Activated CD8-positive, alpha-beta memory T cell treated with anti-CD3 and anti-CD28 coated beads for 36 hours (primary cell): ENCODE data around the gene KIR3DL2. TPM values are rescaled to one million over a fixed set of nuclear protein-coding genes. Genes with fewer than 3 reads are reported as not detected.
"Not testable (repeated sequence)": the region's sequence is repeated elsewhere in the genome, so short reads cannot be mapped to it uniquely, and the experiment has no call there.

Experiments
- CTCF ChIA-PET: fragments of 350-600 bp; sonication (Branson Sonifier 250); formaldehyde crosslinking; loops from one replicate; lab custom pipeline; 2021; ENCODE audit warnings: antibody characterized with exemption; lab: Charles Lee
- POLR2A ChIA-PET: fragments of 350-600 bp; sonication (Branson Sonifier 250); formaldehyde crosslinking; loops from one replicate; lab custom pipeline; 2021; ENCODE audit warnings: antibody characterized with exemption; lab: Charles Lee
- total RNA-seq, 2 experiments: library from RNA; stranded (reverse); gene quantifications; one replicate each; pipeline ENCODE4 v1.2.3, GENCODE V29; 2021

The KIR3DL2 gene
- total RNA-seq, 2 experiments from 2014 or later = 0.34 to 0.40 TPM

GRCh38 chr19:54859421-54859820, 9.2 kb downstream of the KIR3DL2 start:
- CTCF ChIA-PET = not testable (repeated sequence)

GRCh38 chr19:54863459-54863858, 13.2 kb downstream of the KIR3DL2 start:
- POLR2A ChIA-PET, CTCF ChIA-PET: not testable (repeated sequence)

More at GRCh38 chr19:54859421-54859820, 9.2 kb downstream of the KIR3DL2 start:
- POLR2A ChIA-PET = not testable (repeated sequence)

- POLR2A ChIA-PET = no interaction called here
- CTCF ChIA-PET = interaction anchor here (0.6 kb wide), 1 partner anchor 333 kb away, joined by 3 read pairs; no protein-coding TSS in a partner anchor
Measured at GRCh38 chr19:54871696-54872095, 21.5 kb downstream of the KIR3DL2 start.

- ChIA-PET CTCF (no interaction called here), POLR2A (no interaction called here)
Measured at GRCh38 chr19:54873990-54874389, 23.7 kb downstream of the KIR3DL2 start, which contains the start of gene FCAR. Gene FCAR (plus strand): TSS chr19:54874235. CDS start chr19:54874290, 55 bp downstream.

DNA sequence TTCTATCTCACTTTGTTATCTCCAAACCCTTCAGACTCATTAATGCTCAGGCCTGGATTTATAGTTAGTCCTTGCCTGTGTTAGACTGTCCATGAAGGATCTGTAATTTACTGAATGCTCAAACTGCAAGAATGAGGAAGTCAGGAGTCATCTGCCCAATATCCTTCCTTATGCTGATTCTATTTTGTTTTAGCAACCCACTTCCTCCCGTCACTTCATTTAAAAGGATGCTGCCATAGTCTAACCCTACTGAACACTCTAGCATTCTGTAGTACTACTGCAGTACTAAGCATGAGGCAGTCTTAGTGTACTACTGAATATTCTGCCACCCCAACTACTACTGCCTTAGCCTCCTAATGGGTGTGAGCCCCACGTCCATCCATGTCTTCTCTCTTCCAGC, 25.3 kb downstream of the KIR3DL2 start:
- POLR2A ChIA-PET = no interaction called here
- CTCF ChIA-PET = interaction anchor here (1.3 kb wide), 1 partner anchor 20 kb away, joined by 3 read pairs; no protein-coding TSS in a partner anchor

DNA sequence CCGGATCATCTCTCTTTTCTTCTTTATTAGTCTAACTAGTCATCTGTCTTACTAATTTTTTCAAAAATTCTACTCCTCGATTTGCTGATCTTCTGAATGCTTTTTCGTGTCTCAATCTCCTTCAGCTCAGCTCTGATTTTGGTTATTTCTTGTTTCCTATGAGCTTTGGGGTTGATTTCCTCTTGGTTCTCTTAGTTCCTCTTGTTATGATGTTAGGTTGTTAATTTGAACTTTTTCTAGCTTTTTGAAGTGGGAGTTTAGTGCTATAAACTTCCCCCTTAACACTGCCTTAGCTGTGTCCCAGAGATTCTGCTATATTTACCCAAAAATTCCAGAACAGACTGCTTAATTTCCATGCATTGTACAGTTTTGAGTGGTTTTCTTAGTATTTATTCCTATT, 27.2 kb downstream of the KIR3DL2 start:
- ChIA-PET CTCF (no interaction called here), POLR2A (no interaction called here)

GRCh38 chr19:54881884-54882283, 31.6 kb downstream of the KIR3DL2 start:
- ChIA-PET CTCF (interaction anchor here (0.6 kb wide), 1 partner anchor 56 kb away, joined by 3 read pairs; no protein-coding TSS in a partner anchor), POLR2A (no interaction called here)

DNA sequence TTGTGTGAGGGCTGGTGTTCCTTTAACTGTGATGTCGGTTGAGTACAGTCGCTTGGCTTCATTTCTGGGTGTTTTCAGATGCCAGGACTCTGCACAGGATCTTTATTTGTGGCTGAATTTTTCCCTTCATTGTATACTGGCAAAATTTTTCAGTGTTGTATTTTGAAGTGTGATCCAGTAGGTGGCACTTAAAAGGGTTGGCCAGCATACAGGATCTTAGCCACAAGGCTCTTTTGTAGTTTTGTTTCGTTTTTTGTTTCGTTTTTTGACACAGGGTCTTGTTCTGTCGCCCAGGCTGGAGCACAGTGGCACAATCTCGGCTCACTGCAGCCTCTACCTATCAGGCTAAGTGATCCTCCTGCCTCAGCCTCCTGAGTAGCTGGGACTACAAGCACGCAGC, 32.5 kb downstream of the KIR3DL2 start:
- CTCF ChIA-PET = no interaction called here
- POLR2A ChIA-PET = no interaction called here

DNA sequence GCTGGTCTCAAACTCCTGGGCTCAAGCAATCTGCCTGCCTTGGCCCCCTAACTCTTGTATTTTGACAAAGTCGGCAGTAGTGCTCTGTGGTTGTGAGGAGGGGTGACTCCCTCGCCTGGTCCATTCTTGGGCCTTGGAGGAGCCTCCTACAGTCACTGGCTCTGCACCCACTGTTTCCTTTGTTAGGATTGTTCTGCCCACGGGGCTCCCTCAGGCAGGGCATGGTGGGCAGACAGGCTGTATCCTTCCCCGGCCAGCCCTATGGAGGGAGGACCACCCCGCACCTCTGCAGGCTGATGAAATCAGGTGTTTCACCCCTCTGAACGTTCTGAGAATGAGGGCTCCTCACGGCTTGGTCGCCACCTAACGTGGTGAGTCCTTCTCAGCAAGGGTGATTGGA, 33.0 kb downstream of the KIR3DL2 start:
- ChIA-PET CTCF (no interaction called here), POLR2A (no interaction called here)

DNA sequence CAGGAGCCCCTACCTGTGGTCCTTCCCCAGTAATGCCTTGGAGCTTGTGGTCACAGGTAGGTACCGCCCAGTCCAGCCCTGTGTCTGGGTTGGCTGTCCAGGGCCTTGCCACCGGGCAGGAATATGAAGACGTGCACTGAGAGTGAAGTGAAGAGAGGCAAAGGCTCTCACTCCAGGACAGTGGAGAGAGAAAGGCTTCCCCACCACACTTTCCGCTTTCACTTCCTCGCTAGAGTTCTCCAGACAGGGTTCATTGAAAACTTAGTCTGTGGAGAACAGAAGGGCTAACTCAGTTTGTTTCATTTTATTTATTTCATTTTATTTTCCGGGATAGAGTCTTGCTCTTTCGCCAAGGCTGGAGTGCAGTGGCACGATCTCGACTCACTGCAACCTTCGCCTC, 38.0 kb downstream of the KIR3DL2 start:
- POLR2A ChIA-PET = no interaction called here
- CTCF ChIA-PET = no interaction called here

GRCh38 chr19:54889566-54889965, 39.3 kb downstream of the KIR3DL2 start:
- ChIA-PET POLR2A (no interaction called here), CTCF (no interaction called here)

- ChIA-PET CTCF (no interaction called here), POLR2A (no interaction called here)
Measured at GRCh38 chr19:54893406-54893805, 43.2 kb downstream of the KIR3DL2 start.

GRCh38 chr19:54894106-54894505, 43.9 kb downstream of the KIR3DL2 start:
- CTCF ChIA-PET, POLR2A ChIA-PET: not testable (repeated sequence)

DNA sequence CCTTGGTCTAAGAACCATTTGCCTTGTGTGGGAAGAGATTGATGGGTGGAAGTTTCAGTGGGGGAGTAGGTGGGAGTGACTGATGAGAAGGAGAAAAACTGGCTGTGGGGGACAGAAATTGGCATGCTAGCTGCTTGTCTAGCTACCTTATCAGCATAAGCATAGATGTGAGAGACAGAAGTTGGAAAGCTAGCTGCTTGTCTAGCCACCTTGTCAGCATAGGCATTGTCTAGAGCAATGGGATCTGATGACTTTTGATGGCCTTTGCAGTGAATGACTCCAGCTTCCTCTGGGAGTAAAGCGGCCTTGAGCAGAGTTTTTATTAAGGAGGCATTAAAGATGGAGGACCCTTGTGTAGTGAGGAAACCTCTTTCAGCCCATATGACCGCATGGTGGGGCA, 45.8 kb downstream of the KIR3DL2 start:
- ChIA-PET CTCF (no interaction called here), POLR2A (no interaction called here)

GRCh38 chr19:54898685-54899084, 48.4 kb downstream of the KIR3DL2 start:
- CTCF ChIA-PET, POLR2A ChIA-PET: not testable (repeated sequence)

GRCh38 chr19:54899646-54900045, 49.4 kb downstream of the KIR3DL2 start:
- POLR2A ChIA-PET, CTCF ChIA-PET: not testable (repeated sequence)

- POLR2A ChIA-PET, CTCF ChIA-PET: not testable (repeated sequence)
Measured at GRCh38 chr19:54901153-54901552, 50.9 kb downstream of the KIR3DL2 start.

- POLR2A ChIA-PET = no interaction called here
- CTCF ChIA-PET = no interaction called here
Measured at GRCh38 chr19:54902061-54902460, 51.8 kb downstream of the KIR3DL2 start.

DNA sequence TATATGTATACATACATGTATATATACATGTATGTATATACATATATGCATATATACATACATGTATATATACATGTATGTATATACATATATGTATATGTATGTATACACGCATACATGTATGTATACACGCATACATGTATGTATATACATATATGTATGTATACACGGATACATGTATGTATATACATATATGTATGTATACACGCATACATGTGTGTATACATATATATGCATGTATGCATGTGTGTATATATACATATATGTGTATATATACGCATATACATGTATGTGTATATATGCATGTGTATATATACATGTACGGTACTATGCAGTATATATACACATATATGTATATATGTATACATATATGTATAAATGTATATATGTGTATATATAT, 53.1 kb downstream of the KIR3DL2 start:
- ChIA-PET POLR2A (no interaction called here), CTCF (no interaction called here)

GRCh38 chr19:54904261-54904660, 54.0 kb downstream of the KIR3DL2 start:
- CTCF ChIA-PET, POLR2A ChIA-PET: not testable (repeated sequence)

DNA sequence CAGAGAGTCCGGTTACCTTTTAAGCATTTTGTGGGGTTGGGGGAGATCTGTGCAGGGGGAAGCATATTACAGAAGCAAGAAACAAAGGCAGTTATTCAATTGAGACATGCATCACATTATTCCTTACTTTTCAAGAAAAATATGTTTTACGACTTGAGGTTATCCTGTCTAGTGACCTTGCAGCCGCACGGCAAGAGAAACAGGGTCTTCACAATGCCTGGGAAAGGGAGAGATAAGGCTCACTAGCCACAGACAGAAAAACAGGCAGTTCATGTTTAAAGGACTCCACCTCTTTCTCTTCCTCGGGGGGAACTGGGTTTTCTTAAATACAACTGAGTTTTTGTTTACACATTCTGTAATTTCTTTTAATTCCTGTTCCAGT, 55.2 kb downstream of the KIR3DL2 start:
- CTCF ChIA-PET = no interaction called here
- POLR2A ChIA-PET = no interaction called here
